A673 (cell line): ENCODE measurements around the gene TNNI3. TPM values are rescaled to one million over a fixed set of nuclear protein-coding genes. Genes with fewer than 3 reads are reported as not detected.

Experiments
- BruUV-seq: library from RNA; stranded (reverse); fragments of 400-500 nt; replicated peaks from 2 replicates; lab custom pipeline; 2021; lab: Mats Ljungman, UMichigan
- CTCF ChIA-PET: fragments of 300-600 bp; sonication (Branson Sonifier 250); formaldehyde crosslinking; loops from one replicate; lab custom pipeline; 2022; ENCODE audit warnings: antibody characterized with exemption; lab: Charles Lee
- POLR2A ChIA-PET: fragments of 300-600 bp; sonication (Branson Sonifier 250); formaldehyde crosslinking; loops from one replicate; lab custom pipeline; 2022; ENCODE audit warnings: antibody characterized with exemption; ENCODE audit not compliant: low non-redundant PET; lab: Charles Lee
- DNase-seq: peaks from one replicate; pipeline ENCODE4 v3.0.0-alpha.2; 2015; ENCODE audit warnings: low spot score
- H3K27ac ChIP-seq: fragments of 200-600 bp; sonication (generic); 2 replicates; pipeline ENCODE4 v1.5.1; 2016; ENCODE audit warnings: mixed run types, low read depth, mild to moderate bottlenecking, mixed read lengths, antibody characterized with exemption, low read length; ENCODE audit not compliant: poor library complexity, severe bottlenecking
- H3K27me3 ChIP-seq: fragments of 200-600 bp; sonication (generic); replicated peaks from 2 replicates; pipeline ENCODE4 v1.6.1; 2017; ENCODE audit warnings: mixed run types, low read depth, mild to moderate bottlenecking, mixed read lengths, antibody characterized with exemption, low read length; ENCODE audit not compliant: insufficient read depth, poor library complexity
- H3K36me3 ChIP-seq: fragments of 200-600 bp; sonication (generic); 2 replicates; pipeline ENCODE4 v1.6.1; 2016; ENCODE audit warnings: mixed run types, mild to moderate bottlenecking, mixed read lengths, antibody characterized with exemption, low read length; ENCODE audit not compliant: insufficient read depth, poor library complexity, severe bottlenecking
- H3K4me1 ChIP-seq: fragments of 200-600 bp; sonication (generic); 2 replicates; pipeline ENCODE4 v1.6.1; 2017; ENCODE audit warnings: mixed run types, mild to moderate bottlenecking, mixed read lengths, antibody characterized with exemption, low read length; ENCODE audit not compliant: insufficient read depth, poor library complexity, severe bottlenecking
- H3K4me3 ChIP-seq: fragments of 200-600 bp; sonication (generic); 2 replicates; pipeline ENCODE4 v1.5.1; 2016; ENCODE audit warnings: low read depth, mixed run types, mild to moderate bottlenecking, mixed read lengths, low read length; ENCODE audit not compliant: poor library complexity, severe bottlenecking
- H3K9me3 ChIP-seq: fragments of 200-600 bp; sonication (generic); 2 replicates; pipeline ENCODE4 v1.6.1; 2016; ENCODE audit warnings: mixed run types, low read depth, mild to moderate bottlenecking, mixed read lengths, antibody characterized with exemption, low read length; ENCODE audit not compliant: poor library complexity, severe bottlenecking
- EZH2 ChIP-seq: fragments of 200-600 bp; sonication (generic); IDR thresholded peaks from 2 replicates; pipeline ENCODE4 v1.6.1; 2017; ENCODE audit warnings: borderline replicate concordance, low read depth, mild to moderate bottlenecking, mixed read lengths, antibody characterized with exemption, low read length; ENCODE audit not compliant: poor library complexity, severe bottlenecking
- intact Hi-C: fragments of 100-400 bp; cut with micrococcal nuclease; formaldehyde crosslinking; loops from one replicate; pipeline ENCODE4 v1.10.0; 2022; ENCODE audit not compliant: unreplicated experiment
- total RNA-seq: library from RNA; stranded (reverse); gene quantifications from 2 replicates; pipeline ENCODE4 v1.2.3, GENCODE V29; 2021
- TF ChIP-seq, protein P1 (sequence below): fragments of 300-800, 200-600 bp; sonication (generic); conservative IDR thresholded peaks from 2 replicates; pipeline ENCODE4 v1.5.1; 2017; ENCODE audit warnings: low read depth, mild to moderate bottlenecking, antibody characterized with exemption, low read length, moderate library complexity, mixed read lengths

Gene TNNI3
- total RNA-seq, 1 experiment from 2014 or later: 12.8 TPM

DNA sequence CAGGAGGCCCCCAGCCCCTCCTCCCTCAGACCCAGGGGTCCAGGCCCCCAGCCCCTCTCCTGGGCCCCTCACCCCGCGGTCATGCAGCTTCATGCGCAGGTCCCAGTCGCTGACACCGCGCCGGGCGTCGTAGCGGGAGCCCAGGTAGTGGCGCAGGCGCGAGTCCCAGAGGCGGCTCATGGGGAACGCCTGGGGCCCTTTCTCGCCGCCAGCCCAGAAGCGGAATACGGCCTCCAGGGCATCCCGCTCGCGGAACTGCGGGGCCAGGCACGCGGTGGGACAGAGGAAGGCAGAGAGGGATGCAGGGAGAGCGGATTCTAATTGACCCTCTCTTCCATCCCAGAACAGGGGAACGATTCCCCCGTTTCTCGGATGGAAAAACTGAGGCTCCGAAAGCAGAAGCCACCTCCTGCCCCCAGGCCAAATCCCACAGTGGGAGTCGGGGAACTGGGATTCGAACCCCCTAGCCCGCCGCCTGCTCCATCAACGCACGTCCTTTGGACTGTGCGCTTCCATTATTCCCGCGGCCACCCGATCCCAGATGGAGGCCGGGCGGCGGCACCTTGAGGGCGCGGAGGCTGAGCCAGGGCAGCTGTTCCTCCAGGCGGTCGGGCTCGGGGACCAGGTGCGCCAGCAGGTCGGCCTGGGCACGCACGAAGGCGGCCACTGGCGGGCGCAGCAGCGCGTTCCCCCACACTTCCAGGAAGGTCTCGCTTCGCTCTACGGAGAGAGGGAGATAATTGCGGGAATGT, 4.2 kb upstream of the TNNI3 start:
- Histone ChIP-seq H3K27ac (no peak overlapping the region), H3K36me3 (no peaks in the 10 kb centered on the region), H3K4me3 (no peak overlapping the region), H3K4me1 (peaks cover 19% of the 10 kb centered on the region), H3K9me3 (no peaks in the 10 kb centered on the region), H3K27me3 (peaks cover 10% of the 10 kb centered on the region)
- ChIA-PET POLR2A (no interaction called here), CTCF (no interaction called here)
- intact Hi-C loops: no loop called here
- no peak for DNase-seq
- TF ChIP-seq, protein P1, sequence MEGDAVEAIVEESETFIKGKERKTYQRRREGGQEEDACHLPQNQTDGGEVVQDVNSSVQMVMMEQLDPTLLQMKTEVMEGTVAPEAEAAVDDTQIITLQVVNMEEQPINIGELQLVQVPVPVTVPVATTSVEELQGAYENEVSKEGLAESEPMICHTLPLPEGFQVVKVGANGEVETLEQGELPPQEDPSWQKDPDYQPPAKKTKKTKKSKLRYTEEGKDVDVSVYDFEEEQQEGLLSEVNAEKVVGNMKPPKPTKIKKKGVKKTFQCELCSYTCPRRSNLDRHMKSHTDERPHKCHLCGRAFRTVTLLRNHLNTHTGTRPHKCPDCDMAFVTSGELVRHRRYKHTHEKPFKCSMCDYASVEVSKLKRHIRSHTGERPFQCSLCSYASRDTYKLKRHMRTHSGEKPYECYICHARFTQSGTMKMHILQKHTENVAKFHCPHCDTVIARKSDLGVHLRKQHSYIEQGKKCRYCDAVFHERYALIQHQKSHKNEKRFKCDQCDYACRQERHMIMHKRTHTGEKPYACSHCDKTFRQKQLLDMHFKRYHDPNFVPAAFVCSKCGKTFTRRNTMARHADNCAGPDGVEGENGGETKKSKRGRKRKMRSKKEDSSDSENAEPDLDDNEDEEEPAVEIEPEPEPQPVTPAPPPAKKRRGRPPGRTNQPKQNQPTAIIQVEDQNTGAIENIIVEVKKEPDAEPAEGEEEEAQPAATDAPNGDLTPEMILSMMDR: no peak
- no peak for TF ChIP-seq EZH2
- BruUV-seq: no TSS peak

DNA sequence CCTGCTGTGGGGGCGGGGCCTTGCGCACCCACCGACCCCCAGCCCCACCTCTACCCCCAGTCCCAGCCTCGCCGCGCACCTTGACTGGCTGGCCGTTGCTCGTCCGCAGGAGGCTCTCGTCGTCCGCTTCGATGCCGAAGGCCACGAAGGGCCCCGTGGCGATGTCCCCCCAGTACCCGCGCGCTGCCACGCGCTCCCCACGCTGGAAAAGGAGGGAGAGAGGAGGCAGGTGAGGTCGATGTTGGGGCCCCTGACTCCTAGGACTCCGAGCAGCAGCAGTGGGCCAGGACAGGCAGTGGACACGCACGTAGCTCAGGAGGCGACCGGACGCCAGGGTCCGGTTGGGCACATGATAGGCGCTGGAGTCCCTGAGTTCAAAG, 3.4 kb upstream of the TNNI3 start:
- ChIA-PET CTCF (interaction anchor here (0.5 to 2.3 kb wide), 5 partner anchors 15 to 445 kb away, joined by 3 to 20 read pairs (median 4); no protein-coding TSS in a partner anchor), POLR2A (no interaction called here)
- H3K27me3 ChIP-seq: peaks cover 10% of the 10 kb centered on the region
- H3K27ac ChIP-seq: no peak overlapping the region
- H3K4me1 ChIP-seq: peaks cover 19% of the 10 kb centered on the region
- intact Hi-C loops: no loop called here
- H3K4me3 ChIP-seq: no peak overlapping the region
- TF ChIP-seq EZH2: no peak
- TF ChIP-seq, protein P1: no peak
- no TSS peak for BruUV-seq
- DNase-seq: no peak
- H3K36me3 ChIP-seq: no peaks in the 10 kb centered on the region
- H3K9me3 ChIP-seq: no peaks in the 10 kb centered on the region

DNA sequence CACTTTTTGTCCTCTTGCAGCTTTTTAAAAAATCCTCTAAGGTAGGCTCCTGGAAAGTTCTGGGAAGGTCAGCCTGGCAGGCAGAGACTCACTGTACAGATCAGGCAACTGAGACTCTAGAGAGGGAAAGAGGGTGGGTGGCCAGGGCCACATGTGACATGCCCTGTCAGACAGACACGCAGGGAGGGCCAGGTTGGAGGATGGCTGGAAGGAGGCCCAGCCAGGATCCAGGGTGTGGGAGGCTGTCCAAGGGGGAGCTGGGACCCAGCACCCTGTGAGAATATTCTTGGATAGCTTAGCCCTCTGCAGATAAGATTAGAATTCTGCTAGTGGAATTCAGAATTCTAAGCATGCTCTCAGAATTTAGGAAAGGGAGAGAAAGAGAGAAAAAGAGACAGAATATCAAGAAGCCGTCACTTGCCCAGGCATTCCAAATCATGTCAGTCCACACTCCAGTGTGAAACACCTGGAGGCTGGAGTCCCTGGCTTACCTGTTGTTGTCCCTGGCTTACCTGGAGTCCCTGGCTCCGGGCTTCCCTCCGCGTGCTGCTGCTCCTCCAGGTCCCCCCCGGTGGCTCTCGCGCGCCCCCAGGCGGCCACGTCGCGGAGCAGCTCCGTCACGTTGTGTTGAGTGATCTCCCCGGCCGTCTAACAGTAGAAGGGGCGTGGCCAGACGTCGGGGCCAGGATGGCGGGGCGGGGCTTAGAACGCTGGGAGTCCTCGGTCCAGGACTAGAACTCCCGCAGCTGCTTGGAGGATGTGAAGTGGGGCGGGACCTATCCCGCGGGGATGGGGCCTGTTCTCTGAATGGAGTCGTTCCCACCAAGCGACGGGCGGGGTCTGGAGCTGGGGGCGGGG, 2.8 kb upstream of the TNNI3 start:
- peak; percentile 98 for DNase-seq
- no TSS peak for BruUV-seq
- TF ChIP-seq, protein P1: peak; percentile 99
- no peak for TF ChIP-seq EZH2
- H3K9me3 ChIP-seq: no peaks in the 10 kb centered on the region
- H3K4me1 ChIP-seq: peaks cover 19% of the 10 kb centered on the region
- CTCF ChIA-PET: interaction anchor here (0.5 to 2.3 kb wide), 7 partner anchors 14 to 446 kb away, joined by 3 to 20 read pairs (median 4); no protein-coding TSS in a partner anchor
- H3K4me3 ChIP-seq: no peak overlapping the region
- POLR2A ChIA-PET: interaction anchor here (0.6 kb wide), 1 partner anchor 8 kb away, joined by 3 read pairs; no protein-coding TSS in a partner anchor
- peaks cover 10% of the 10 kb centered on the region for H3K27me3 ChIP-seq
- H3K27ac ChIP-seq: no peak overlapping the region
- H3K36me3 ChIP-seq: no peaks in the 10 kb centered on the region
- intact Hi-C loops: no loop called here
